Neural progenitor cell (in vitro differentiated cells): Measurements from ENCODE around the gene GFI1. TPM values are rescaled to one million over a fixed set of nuclear protein-coding genes. Genes with fewer than 3 reads are reported as not detected.

Experiments used
- DNase-seq: peaks from one replicate; pipeline ENCODE4 v3.0.0-alpha.2; 2016; ENCODE audit warnings: low spot score
- H2AFZ ChIP-seq: fragments of 200-600 bp; sonication (generic); replicated peaks from 2 replicates; pipeline ENCODE4 v1.6.1; 2016; ENCODE audit warnings: antibody characterized with exemption
- H3F3A ChIP-seq: fragments of 200-600 bp; sonication (generic); 2 replicates; pipeline ENCODE4 v1.6.1; 2016; ENCODE audit warnings: antibody characterized with exemption, low read depth
- H3K27ac ChIP-seq: fragments of 200-600 bp; sonication (generic); 2 replicates; pipeline ENCODE4 v1.5.1; 2016; ENCODE audit warnings: mild to moderate bottlenecking
- H3K27me3 ChIP-seq: fragments of 200-600 bp; sonication (generic); 2 replicates; pipeline ENCODE4 v1.6.1; 2016; ENCODE audit warnings: mild to moderate bottlenecking, moderate library complexity
- H3K36me3 ChIP-seq: fragments of 200-600 bp; sonication (generic); 2 replicates; pipeline ENCODE4 v1.5.1; 2016
- H3K4me1 ChIP-seq: fragments of 200-600 bp; sonication (generic); 2 replicates; pipeline ENCODE4 v1.6.1; 2016; ENCODE audit warnings: mixed run types
- H3K4me2 ChIP-seq: fragments of 200-600 bp; sonication (generic); 2 replicates; pipeline ENCODE4 v1.6.1; 2016
- H3K4me3 ChIP-seq: fragments of 200-600 bp; sonication (generic); 2 replicates; pipeline ENCODE4 v1.5.1; 2016
- H3K79me2 ChIP-seq: fragments of 200-600 bp; sonication (generic); 2 replicates; pipeline ENCODE4 v1.6.1; 2016; ENCODE audit warnings: low read depth
- H3K9ac ChIP-seq: fragments of 200-600 bp; sonication (generic); 2 replicates; pipeline ENCODE4 v1.6.1; 2016
- H3K9me3 ChIP-seq: fragments of 200-600 bp; sonication (generic); 2 replicates; pipeline ENCODE4 v1.5.1; 2016; ENCODE audit warnings: low read depth
- H4K20me1 ChIP-seq: fragments of 200-600 bp; sonication (generic); 2 replicates; pipeline ENCODE4 v1.6.1; 2016; ENCODE audit warnings: low read depth
- H3K27ac Mint-ChIP-seq: 3 replicates; pipeline ENCODE4 v1.8.0; 2021; ENCODE audit warnings: mixed read lengths
- H3K27me3 Mint-ChIP-seq: 2 replicates; pipeline ENCODE4 v1.8.0; 2022; ENCODE audit warnings: low read depth, mild to moderate bottlenecking, inconsistent platforms, moderate library complexity, mixed read lengths; ENCODE audit not compliant: insufficient read depth
- H3K36me3 Mint-ChIP-seq: 3 replicates; pipeline ENCODE4 v1.8.0; 2021; ENCODE audit warnings: mixed read lengths
- H3K4me1 Mint-ChIP-seq: 3 replicates; pipeline ENCODE4 v1.8.0; 2021; ENCODE audit warnings: mixed read lengths
- H3K4me3 Mint-ChIP-seq: 3 replicates; pipeline ENCODE4 v1.8.0; 2021; ENCODE audit warnings: mild to moderate bottlenecking, moderate library complexity, mixed read lengths
- H3K9me3 Mint-ChIP-seq: 3 replicates; pipeline ENCODE4 v1.8.0; 2020; ENCODE audit warnings: mixed read lengths
- EZH2 ChIP-seq: fragments of 200-600 bp; sonication (generic); IDR thresholded peaks from 2 replicates; pipeline ENCODE4 v1.6.1; 2017; ENCODE audit warnings: antibody characterized with exemption, mild to moderate bottlenecking, moderate library complexity
- EZH2phosphoT487 ChIP-seq: fragments of 200-600 bp; sonication (generic); IDR thresholded peaks from 2 replicates; pipeline ENCODE4 v1.6.1; 2017; ENCODE audit warnings: antibody characterized with exemption
- total RNA-seq: library from RNA; depleted of rRNA; stranded (reverse); fragments of >200 nt; gene quantifications from 2 replicates; pipeline ENCODE4 v1.2.3, GENCODE V29; 2015; ENCODE audit warnings: low replicate concordance
- TF ChIP-seq, protein P1 (sequence below): fragments of 200-600 bp; sonication (generic); IDR thresholded peaks from 2 replicates; pipeline ENCODE4 v1.5.1; 2017; ENCODE audit warnings: antibody characterized with exemption, mild to moderate bottlenecking

Gene GFI1
- total RNA-seq, 1 donor from 2014 or later: not detected

- no peaks in the 10 kb centered on the region for H3K4me1 Mint-ChIP-seq
- no peak overlapping the region for H3K4me2 ChIP-seq
- H3K27me3 Mint-ChIP-seq: peaks cover 3% of the 10 kb centered on the region
- H3K27me3 ChIP-seq: no peaks in the 10 kb centered on the region
- no peaks in the 10 kb centered on the region for H3K36me3 ChIP-seq
- H3K9me3 Mint-ChIP-seq: no peaks in the 10 kb centered on the region
- H3K4me3 ChIP-seq: no peak overlapping the region
- no peak overlapping the region for H3K27ac ChIP-seq
- no peaks in the 10 kb centered on the region for H3K4me1 ChIP-seq
- H3F3A ChIP-seq: no peaks in the 10 kb centered on the region
- no peaks in the 10 kb centered on the region for H3K36me3 Mint-ChIP-seq
- TF ChIP-seq, protein P1, sequence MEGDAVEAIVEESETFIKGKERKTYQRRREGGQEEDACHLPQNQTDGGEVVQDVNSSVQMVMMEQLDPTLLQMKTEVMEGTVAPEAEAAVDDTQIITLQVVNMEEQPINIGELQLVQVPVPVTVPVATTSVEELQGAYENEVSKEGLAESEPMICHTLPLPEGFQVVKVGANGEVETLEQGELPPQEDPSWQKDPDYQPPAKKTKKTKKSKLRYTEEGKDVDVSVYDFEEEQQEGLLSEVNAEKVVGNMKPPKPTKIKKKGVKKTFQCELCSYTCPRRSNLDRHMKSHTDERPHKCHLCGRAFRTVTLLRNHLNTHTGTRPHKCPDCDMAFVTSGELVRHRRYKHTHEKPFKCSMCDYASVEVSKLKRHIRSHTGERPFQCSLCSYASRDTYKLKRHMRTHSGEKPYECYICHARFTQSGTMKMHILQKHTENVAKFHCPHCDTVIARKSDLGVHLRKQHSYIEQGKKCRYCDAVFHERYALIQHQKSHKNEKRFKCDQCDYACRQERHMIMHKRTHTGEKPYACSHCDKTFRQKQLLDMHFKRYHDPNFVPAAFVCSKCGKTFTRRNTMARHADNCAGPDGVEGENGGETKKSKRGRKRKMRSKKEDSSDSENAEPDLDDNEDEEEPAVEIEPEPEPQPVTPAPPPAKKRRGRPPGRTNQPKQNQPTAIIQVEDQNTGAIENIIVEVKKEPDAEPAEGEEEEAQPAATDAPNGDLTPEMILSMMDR: no peak
- no peak for TF ChIP-seq EZH2
- TF ChIP-seq EZH2phosphoT487: no peak
- no peak for DNase-seq
- H3K79me2 ChIP-seq: no peaks in the 10 kb centered on the region
- no peak overlapping the region for H2AFZ ChIP-seq
- H4K20me1 ChIP-seq: no peaks in the 10 kb centered on the region
- H3K4me3 Mint-ChIP-seq: no peak overlapping the region
- no peaks in the 10 kb centered on the region for H3K9me3 ChIP-seq
- no peak overlapping the region for H3K9ac ChIP-seq
- H3K27ac Mint-ChIP-seq: no peak overlapping the region
Observed at GRCh38 chr1:92503926-92504285, 17.2 kb upstream of the GFI1 start.

DNA sequence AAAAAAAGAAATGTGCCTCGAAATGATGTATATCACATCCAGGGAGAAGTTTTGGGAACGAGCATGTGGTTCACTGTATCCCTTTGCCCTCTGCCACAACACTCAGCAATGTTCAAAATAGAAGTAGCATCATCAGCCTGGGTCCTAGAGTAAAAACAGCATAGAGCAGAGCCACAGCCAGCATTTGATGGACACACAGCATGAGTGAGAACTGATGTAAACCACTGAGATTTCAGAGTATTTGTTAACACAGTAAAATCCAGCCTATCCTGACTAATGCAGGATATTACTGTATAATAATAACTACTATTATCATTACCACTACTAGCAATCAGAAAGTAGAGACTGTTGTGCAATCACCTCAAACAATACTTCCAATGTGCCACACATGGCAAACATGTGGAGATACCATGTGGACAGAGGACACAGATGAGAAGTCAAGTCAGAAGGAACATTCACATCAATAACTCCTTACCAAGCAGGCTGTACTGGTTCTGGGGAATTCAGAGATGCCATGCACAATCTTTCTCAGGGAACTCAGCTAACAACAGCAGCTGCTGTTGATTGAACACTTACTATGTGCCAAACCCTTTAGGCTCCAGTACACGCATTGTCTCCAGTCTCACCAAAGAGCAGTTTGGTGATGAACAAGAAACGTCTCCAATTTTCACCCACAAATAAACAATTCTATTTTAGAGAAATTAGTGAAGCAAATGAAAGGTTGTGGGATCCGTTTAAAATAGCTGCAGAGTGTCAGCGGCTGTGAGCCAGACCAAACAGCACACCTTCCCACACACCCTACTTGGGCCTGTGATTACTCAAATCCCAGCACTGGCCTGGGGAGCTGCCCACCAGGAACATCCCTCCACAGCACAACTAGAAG, 16.6 kb upstream of the GFI1 start:
- no peaks in the 10 kb centered on the region for H3F3A ChIP-seq
- H3K4me3 ChIP-seq: no peak overlapping the region
- H3K79me2 ChIP-seq: no peaks in the 10 kb centered on the region
- no peaks in the 10 kb centered on the region for H3K4me1 Mint-ChIP-seq
- no peak overlapping the region for H3K27ac Mint-ChIP-seq
- no peak for TF ChIP-seq EZH2
- no peak for TF ChIP-seq EZH2phosphoT487
- TF ChIP-seq, protein P1: no peak
- peaks cover 3% of the 10 kb centered on the region for H3K27me3 Mint-ChIP-seq
- H3K4me3 Mint-ChIP-seq: no peak overlapping the region
- no peak for DNase-seq
- no peak overlapping the region for H2AFZ ChIP-seq
- no peak overlapping the region for H3K27ac ChIP-seq
- H3K4me2 ChIP-seq: no peak overlapping the region
- H3K9me3 ChIP-seq: no peaks in the 10 kb centered on the region
- no peaks in the 10 kb centered on the region for H3K4me1 ChIP-seq
- no peaks in the 10 kb centered on the region for H3K27me3 ChIP-seq
- no peaks in the 10 kb centered on the region for H3K36me3 Mint-ChIP-seq
- no peaks in the 10 kb centered on the region for H4K20me1 ChIP-seq
- no peaks in the 10 kb centered on the region for H3K9me3 Mint-ChIP-seq
- no peaks in the 10 kb centered on the region for H3K36me3 ChIP-seq
- H3K9ac ChIP-seq: no peak overlapping the region

DNA sequence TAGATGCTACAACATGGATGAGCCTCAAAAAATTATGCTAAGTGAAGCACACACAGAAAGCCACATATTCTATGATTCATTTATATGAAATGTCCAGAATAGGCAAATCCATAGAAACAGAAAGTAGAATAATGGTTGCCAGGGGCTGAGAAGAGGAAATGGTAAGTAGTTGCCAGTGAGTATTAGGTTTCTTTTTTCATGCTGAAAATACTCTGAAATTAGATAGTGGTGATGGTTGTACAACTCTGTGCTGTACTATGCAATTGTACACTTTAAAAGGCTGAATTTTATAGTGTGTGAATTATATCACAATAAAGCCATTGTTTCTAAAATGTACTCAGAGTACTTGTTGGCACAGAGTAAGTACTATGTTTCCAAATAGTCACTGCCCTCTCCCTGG, 15.5 kb upstream of the GFI1 start:
- H3K27me3 Mint-ChIP-seq: peaks cover 3% of the 10 kb centered on the region
- H3K27me3 ChIP-seq: no peaks in the 10 kb centered on the region
- no peak overlapping the region for H2AFZ ChIP-seq
- no peaks in the 10 kb centered on the region for H3K4me1 ChIP-seq
- H3K36me3 ChIP-seq: no peaks in the 10 kb centered on the region
- no peak overlapping the region for H3K27ac ChIP-seq
- no peaks in the 10 kb centered on the region for H4K20me1 ChIP-seq
- no peak overlapping the region for H3K4me3 ChIP-seq
- no peak for TF ChIP-seq EZH2
- TF ChIP-seq, protein P1: no peak
- no peak for TF ChIP-seq EZH2phosphoT487
- no peaks in the 10 kb centered on the region for H3K4me1 Mint-ChIP-seq
- H3K9ac ChIP-seq: no peak overlapping the region
- no peaks in the 10 kb centered on the region for H3K9me3 Mint-ChIP-seq
- H3F3A ChIP-seq: no peaks in the 10 kb centered on the region
- no peak overlapping the region for H3K4me2 ChIP-seq
- H3K36me3 Mint-ChIP-seq: no peaks in the 10 kb centered on the region
- DNase-seq: no peak
- no peak overlapping the region for H3K4me3 Mint-ChIP-seq
- no peaks in the 10 kb centered on the region for H3K9me3 ChIP-seq
- no peaks in the 10 kb centered on the region for H3K79me2 ChIP-seq
- H3K27ac Mint-ChIP-seq: no peak overlapping the region
